ENCODE data around the gene PLA2G4E. TPM values are rescaled to one million over a fixed set of nuclear protein-coding genes. Genes with fewer than 3 reads are reported as not detected.

Gene PLA2G4E
- total and polyA plus RNA-seq, 2 donors (not counting 1 experiment from before 2014, with no cell fraction given) = not detected

- H4K20me1 ChIP-seq (ENCODE audit: control insufficient read depth, extremely low read depth, insufficient read depth, low read length) = no peaks in the 10 kb centered on the region
- DNase-seq (ENCODE audit: low read depth in 2 of 2) = no peak
Observed at GRCh38 chr15:41982133-41982930, 38.5 kb downstream of the PLA2G4E start.

DNA sequence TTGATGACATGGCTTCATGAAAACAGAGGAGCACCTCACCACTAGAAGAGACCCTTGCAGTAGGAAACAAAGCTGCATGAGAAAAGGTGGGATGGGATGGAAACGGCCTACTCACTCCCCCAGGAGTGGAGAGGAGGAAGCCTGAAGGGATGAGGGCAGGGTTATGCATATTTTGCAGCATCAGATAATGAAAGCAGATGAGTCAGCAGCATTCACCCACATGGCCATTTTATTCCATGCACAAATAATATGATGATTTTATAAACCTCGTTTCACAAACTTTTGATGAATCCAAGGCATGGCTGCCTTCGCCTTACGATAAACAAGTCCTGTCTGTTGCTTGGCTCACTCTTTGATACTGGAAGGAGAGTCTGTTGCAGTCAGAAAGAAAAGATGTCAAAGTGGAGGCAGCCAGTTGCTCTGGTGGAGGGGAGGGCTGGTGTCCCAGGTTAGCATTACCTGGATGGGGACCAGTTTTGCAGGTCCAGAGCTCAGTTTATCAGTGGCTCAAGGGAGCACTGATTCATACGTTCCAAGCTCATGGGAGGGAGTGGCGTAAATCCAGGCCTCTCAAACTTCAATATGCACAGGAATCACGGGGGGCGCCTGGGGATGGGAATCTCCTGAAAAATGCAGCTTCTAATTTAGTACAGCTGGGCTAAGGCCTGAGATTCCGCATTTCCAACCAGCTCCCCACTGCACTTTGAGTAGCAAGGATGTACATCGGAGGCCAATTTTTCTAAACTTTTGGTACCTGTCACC is 39.3 kb downstream of the PLA2G4E start:
- no peak for DNase-seq (ENCODE audit: low read depth in 2 of 2)
- Histone ChIP-seq H3K9ac (ENCODE audit: insufficient read depth, low read length) (no peak overlapping the region), H3K4me3 (replicated peaks in 1 of 4; ENCODE audit: control extremely low read depth in 1 of 4, insufficient read depth in 1 of 4, low read depth in 3 of 4, low read length in 4 of 4) (no peak overlapping the region), H3K79me2 (ENCODE audit: control insufficient read depth, insufficient read depth, low read length) (no peaks in the 10 kb centered on the region), H3K9me3 (ENCODE audit: control insufficient read depth, insufficient read depth, low read depth, low read length) (no peaks in the 10 kb centered on the region), H3K4me2 (ENCODE audit: extremely low read depth, insufficient read depth, low read length) (peak overlapping the region; percentile 49), H3K27me3 (ENCODE audit: control insufficient read depth, insufficient read depth, low read length) (peaks cover 4% of the 10 kb centered on the region), H3K36me3 (ENCODE audit: control insufficient read depth, insufficient read depth, low read length) (no peaks in the 10 kb centered on the region), H4K20me1 (ENCODE audit: control insufficient read depth, extremely low read depth, insufficient read depth, low read length) (no peaks in the 10 kb centered on the region), H2AFZ (ENCODE audit: low read length) (no peak overlapping the region), H3K4me1 (ENCODE audit: control insufficient read depth, extremely low read depth, insufficient read depth, low read length) (no peaks in the 10 kb centered on the region), H3K27ac (ENCODE audit: insufficient read depth, low read length) (no peak overlapping the region)
- TF ChIP-seq EZH2 (IDR thresholded peaks at IDR 0.05; ENCODE audit: low read length, missing control alignments) (no peak), CTCF (conservative IDR thresholded peaks at IDR 0.05 in 1 of 2, IDR thresholded peaks at IDR 0.05 in 1 of 2; ENCODE audit: low read depth in 1 of 2, low read length in 2 of 2) (no peak)

More at GRCh38 chr15:41982133-41982930, 38.5 kb downstream of the PLA2G4E start:
- no peaks in the 10 kb centered on the region for H3K79me2 ChIP-seq (ENCODE audit: control insufficient read depth, insufficient read depth, low read length)
- no peaks in the 10 kb centered on the region for H3K4me1 ChIP-seq (ENCODE audit: control insufficient read depth, extremely low read depth, insufficient read depth, low read length)
- H3K4me2 ChIP-seq (ENCODE audit: extremely low read depth, insufficient read depth, low read length) = no peak overlapping the region
- peaks cover 6% of the 10 kb centered on the region for H3K27me3 ChIP-seq (ENCODE audit: control insufficient read depth, insufficient read depth, low read length)
- no peak overlapping the region for H3K27ac ChIP-seq (ENCODE audit: insufficient read depth, low read length)
- no peaks in the 10 kb centered on the region for H3K9me3 ChIP-seq (ENCODE audit: control insufficient read depth, insufficient read depth, low read depth, low read length)
- no peak overlapping the region for H3K4me3 ChIP-seq (replicated peaks in 1 of 4; ENCODE audit: control extremely low read depth in 1 of 4, insufficient read depth in 1 of 4, low read depth in 3 of 4, low read length in 4 of 4)
- no peak overlapping the region for H3K9ac ChIP-seq (ENCODE audit: insufficient read depth, low read length)
- TF ChIP-seq EZH2 (IDR thresholded peaks at IDR 0.05; ENCODE audit: low read length, missing control alignments) = no peak
- TF ChIP-seq CTCF (conservative IDR thresholded peaks at IDR 0.05 in 1 of 2, IDR thresholded peaks at IDR 0.05 in 1 of 2; ENCODE audit: low read depth in 1 of 2, low read length in 2 of 2) = no peak
- no peak overlapping the region for H2AFZ ChIP-seq (ENCODE audit: low read length)
- H3K36me3 ChIP-seq (ENCODE audit: control insufficient read depth, insufficient read depth, low read length) = no peaks in the 10 kb centered on the region

DNA sequence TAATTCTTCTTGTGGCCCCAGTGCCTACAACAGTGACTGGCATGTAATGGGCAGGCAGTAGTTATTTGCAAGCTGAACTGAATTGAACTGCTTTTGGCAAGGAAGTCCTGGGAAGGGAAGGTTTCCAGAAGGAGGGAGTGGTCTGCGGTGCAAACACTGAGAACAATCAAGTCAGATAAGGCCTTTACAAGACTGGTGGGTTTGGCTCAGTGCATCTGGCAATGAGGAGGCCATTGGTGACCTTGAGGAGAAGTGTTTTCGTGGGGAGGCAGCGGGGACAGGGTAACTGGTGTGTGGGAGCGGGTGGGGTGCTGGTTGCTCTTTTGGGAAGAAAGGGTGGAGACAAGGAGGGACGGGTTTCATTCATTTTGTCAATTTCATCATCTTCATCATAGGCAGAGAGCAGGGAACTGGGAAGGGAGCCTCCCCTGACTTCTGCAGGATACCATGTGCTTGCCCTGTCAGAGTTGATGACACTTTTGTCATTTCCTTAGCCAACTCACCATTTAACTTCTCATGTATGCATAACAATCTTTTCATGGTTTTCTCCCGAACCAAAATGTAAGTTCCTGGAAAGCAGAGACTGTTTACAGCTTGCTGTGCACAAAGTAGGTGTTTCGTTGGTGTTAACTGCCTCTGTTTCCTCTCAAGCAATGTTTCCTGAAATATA is 40.1 kb downstream of the PLA2G4E start:
- Histone ChIP-seq H3K27me3 (ENCODE audit: control insufficient read depth, insufficient read depth, low read length) (peaks cover 4% of the 10 kb centered on the region), H3K27ac (ENCODE audit: insufficient read depth, low read length) (no peak overlapping the region), H3K9me3 (ENCODE audit: control insufficient read depth, insufficient read depth, low read depth, low read length) (no peaks in the 10 kb centered on the region), H3K79me2 (ENCODE audit: control insufficient read depth, insufficient read depth, low read length) (no peaks in the 10 kb centered on the region), H3K4me3 (replicated peaks in 1 of 4; ENCODE audit: control extremely low read depth in 1 of 4, insufficient read depth in 1 of 4, low read depth in 3 of 4, low read length in 4 of 4) (no peak overlapping the region), H3K36me3 (ENCODE audit: control insufficient read depth, insufficient read depth, low read length) (no peaks in the 10 kb centered on the region), H3K4me2 (ENCODE audit: extremely low read depth, insufficient read depth, low read length) (no peak overlapping the region), H3K9ac (ENCODE audit: insufficient read depth, low read length) (no peak overlapping the region), H4K20me1 (ENCODE audit: control insufficient read depth, extremely low read depth, insufficient read depth, low read length) (no peaks in the 10 kb centered on the region), H2AFZ (ENCODE audit: low read length) (no peak overlapping the region), H3K4me1 (ENCODE audit: control insufficient read depth, extremely low read depth, insufficient read depth, low read length) (no peaks in the 10 kb centered on the region)
- no peak for DNase-seq (ENCODE audit: low read depth in 2 of 2)
- TF ChIP-seq CTCF (conservative IDR thresholded peaks at IDR 0.05 in 1 of 2, IDR thresholded peaks at IDR 0.05 in 1 of 2; ENCODE audit: low read depth in 1 of 2, low read length in 2 of 2) (no peak), EZH2 (IDR thresholded peaks at IDR 0.05; ENCODE audit: low read length, missing control alignments) (no peak)

Data from fibroblast of lung (primary cell).